ENCODE measurements around the gene MEFV. TPM values are rescaled to one million over a fixed set of nuclear protein-coding genes. Genes with fewer than 3 reads are reported as not detected.

MEFV gene
- total and polyA plus RNA-seq, 10 of the 15 experiments (the other 5 are each of a cell fraction or from before 2014, with no cell fraction given) = 0.03 to 0.11 (median 0.09) TPM; not detected in 5

- Histone ChIP-seq H3K4me2 (ENCODE audit: control insufficient read depth, insufficient read depth) (no peak overlapping the region), H3K36me3 (ENCODE audit: control insufficient read depth in 2 of 2, insufficient read depth in 2 of 2, low read length in 1 of 2) (no peaks in the 10 kb centered on the region), H3K9ac (ENCODE audit: control insufficient read depth, insufficient read depth, low read length) (no peak overlapping the region), H3K27ac (ENCODE audit: control insufficient read depth, insufficient read depth) (no peak overlapping the region), H3K9me3 (replicated peaks; ENCODE audit: control insufficient read depth, insufficient read depth, low read length) (no peaks in the 10 kb centered on the region), H3K27me3 (replicated peaks in 1 of 2; ENCODE audit: control insufficient read depth in 2 of 2, insufficient read depth in 2 of 2, low read length in 1 of 2) (no peaks in the 10 kb centered on the region), H2AFZ (ENCODE audit: control insufficient read depth, low read depth, low read length) (no peak overlapping the region), H4K20me1 (ENCODE audit: control insufficient read depth, insufficient read depth) (no peaks in the 10 kb centered on the region), H3K4me1 (ENCODE audit: control insufficient read depth, insufficient read depth, low read length) (no peaks in the 10 kb centered on the region), H3K79me2 (ENCODE audit: control insufficient read depth, insufficient read depth, low read length) (no peaks in the 10 kb centered on the region), H3K4me3 (no peak overlapping the region)
- no TSS peak for BruUV-seq (replicated peaks)
- DNase-seq (ENCODE audit: low read depth, low spot score) (no peak), FAIRE-seq (no peak), ATAC-seq (no peak)
- 68% methylated on average over 11 of the region's 11 CpGs for WGBS (ENCODE audit: insufficient coverage, insufficient replicate concordance, low lambda C conversion rate, missing lambda C conversion rate)
- in situ Hi-C loops (cut with MboI) = no loop called here
- CTCF ChIA-PET = no interaction called here
- SMC1A ChIA-PET (ENCODE audit: uncharacterized antibody, unreplicated experiment) = interaction anchor here (0.7 kb wide), 1 partner anchor 384 kb away, joined by 3 read pairs; no protein-coding TSS in a partner anchor
- intact Hi-C loops (cut with micrococcal nuclease; ENCODE audit: unreplicated experiment) = no loop called here
- POLR2A ChIA-PET = no interaction called here
- TF ChIP-seq ZBTB33 (IDR thresholded peaks at IDR 0.05) (no peak), ZNF384 (IDR thresholded peaks at IDR 0.05; ENCODE audit: borderline replicate concordance, low read depth, low read length) (no peak), JUND (IDR thresholded peaks at IDR 0.05; ENCODE audit: low read depth, low read length) (no peak), BHLHE40 (IDR thresholded peaks at IDR 0.05; ENCODE audit: borderline replicate concordance in 1 of 2, low read depth in 2 of 2, low read length in 1 of 2) (no peak)
- RAD21 ChIA-PET (ENCODE audit: unreplicated experiment) = no interaction called here
Observed at GRCh38 chr16:3242709-3243108, 13.7 kb downstream of the MEFV start.

DNA sequence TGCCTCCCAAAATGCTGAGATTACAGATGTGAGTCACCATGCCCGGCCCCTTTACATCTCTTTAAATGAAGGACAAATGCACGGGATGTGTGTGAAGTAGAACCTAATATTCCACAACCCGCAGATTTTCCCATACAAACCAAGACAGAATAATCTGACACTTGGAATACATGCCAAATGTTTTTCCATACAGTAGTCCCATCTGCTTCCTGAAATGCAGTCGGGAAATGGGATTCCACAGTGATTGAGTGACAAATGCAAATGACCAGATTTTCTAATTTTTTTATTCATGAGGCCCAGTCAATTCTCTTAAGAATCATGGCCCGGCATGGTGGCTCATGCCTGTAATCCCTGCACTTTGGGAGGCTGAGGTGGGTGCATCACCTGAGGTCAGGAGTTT is 14.7 kb downstream of the MEFV start:
- TF ChIP-seq HCFC1 (IDR thresholded peaks at IDR 0.05; ENCODE audit: low read length) = no peak
- TF ChIP-seq JUNB (IDR thresholded peaks at IDR 0.05) = no peak
- no peak for TF ChIP-seq ELK1 (IDR thresholded peaks at IDR 0.05; ENCODE audit: low read depth, low read length)
- TF ChIP-seq MEF2A (IDR thresholded peaks at IDR 0.05; ENCODE audit: insufficient read depth, low read depth, low read length) = no peak
- TF ChIP-seq NFYA (IDR thresholded peaks at IDR 0.05; ENCODE audit: borderline replicate concordance, low read depth, low read length) = no peak
- TF ChIP-seq TCF12 (IDR thresholded peaks at IDR 0.05; ENCODE audit: low read depth, low read length) = no peak
- no peak for DNase-seq (ENCODE audit: low read depth, low spot score)
- H2AFZ ChIP-seq (ENCODE audit: control insufficient read depth, low read depth, low read length) = no peak overlapping the region
- H3K4me1 ChIP-seq (ENCODE audit: control insufficient read depth, insufficient read depth, low read length) = no peaks in the 10 kb centered on the region
- no peak for FAIRE-seq
- no peak overlapping the region for H3K4me2 ChIP-seq (ENCODE audit: control insufficient read depth, insufficient read depth)
- no peaks in the 10 kb centered on the region for H3K9me3 ChIP-seq (replicated peaks; ENCODE audit: control insufficient read depth, insufficient read depth, low read length)
- ATAC-seq = no peak
- H3K27ac ChIP-seq (ENCODE audit: control insufficient read depth, insufficient read depth) = no peak overlapping the region
- ChIA-PET SMC1A (ENCODE audit: uncharacterized antibody, unreplicated experiment) (no interaction called here), POLR2A (no interaction called here), RAD21 (ENCODE audit: unreplicated experiment) (no interaction called here), CTCF (no interaction called here)
- H3K4me3 ChIP-seq = no peak overlapping the region
- BruUV-seq (replicated peaks) = no TSS peak
- intact Hi-C loops (cut with micrococcal nuclease; ENCODE audit: unreplicated experiment) (no loop called here), in situ Hi-C loops (cut with MboI) (no loop called here)
- no peaks in the 10 kb centered on the region for H3K27me3 ChIP-seq (replicated peaks in 1 of 2; ENCODE audit: control insufficient read depth in 2 of 2, insufficient read depth in 2 of 2, low read length in 1 of 2)
- no peaks in the 10 kb centered on the region for H3K36me3 ChIP-seq (ENCODE audit: control insufficient read depth in 2 of 2, insufficient read depth in 2 of 2, low read length in 1 of 2)
- 19% methylated on average over 5 of the region's 5 CpGs for WGBS (ENCODE audit: insufficient coverage, insufficient replicate concordance, low lambda C conversion rate, missing lambda C conversion rate)
- H3K79me2 ChIP-seq (ENCODE audit: control insufficient read depth, insufficient read depth, low read length) = no peaks in the 10 kb centered on the region
- no peaks in the 10 kb centered on the region for H4K20me1 ChIP-seq (ENCODE audit: control insufficient read depth, insufficient read depth)
- H3K9ac ChIP-seq (ENCODE audit: control insufficient read depth, insufficient read depth, low read length) = no peak overlapping the region
